Stimulated activated CD8-positive, alpha-beta memory T cell treated with anti-CD3 and anti-CD28 coated beads, Interleukin-15, amount 100 ng/mL, for 48 hours (primary cell): Measurements from ENCODE around the gene ITGA6.

Experiments
- DNase-seq, 2 donors: peaks; one replicate each; pipeline ENCODE4 v3.0.0-alpha.2; 2020; ENCODE audit warnings: low read depth in 2 of 2

The ITGA6 gene

GRCh38 chr2:172465417-172466334 is 38.3 kb downstream of the ITGA6 start:
- DNase-seq = peak; percentile 32 to 43

- DNase-seq = no peak
Measured at GRCh38 chr2:172467382-172467781, 40.0 kb downstream of the ITGA6 start.

GRCh38 chr2:172470958-172471922 is 43.9 kb downstream of the ITGA6 start:
- no peak for DNase-seq

GRCh38 chr2:172472446-172473033 is 45.2 kb downstream of the ITGA6 start:
- DNase-seq = no peak

GRCh38 chr2:172473167-172473566 is 45.8 kb downstream of the ITGA6 start:
- DNase-seq = no peak

- DNase-seq = no peak
Measured at GRCh38 chr2:172478353-172478752, 51.0 kb downstream of the ITGA6 start.

GRCh38 chr2:172480301-172481218 is 53.2 kb downstream of the ITGA6 start:
- no peak for DNase-seq

- DNase-seq = no peak
Measured at GRCh38 chr2:172481507-172482262, 54.3 kb downstream of the ITGA6 start.

- DNase-seq = no peak
Measured at GRCh38 chr2:172484253-172484652, 56.9 kb downstream of the ITGA6 start.

GRCh38 chr2:172484706-172485105 is 57.3 kb downstream of the ITGA6 start:
- DNase-seq = no peak

GRCh38 chr2:172488556-172488955 is 61.2 kb downstream of the ITGA6 start:
- no peak for DNase-seq

- DNase-seq = no peak
Measured at GRCh38 chr2:172489681-172490080, 62.3 kb downstream of the ITGA6 start.

GRCh38 chr2:172496160-172496608 is 68.8 kb downstream of the ITGA6 start:
- DNase-seq = no peak

GRCh38 chr2:172507199-172507598 is 79.8 kb downstream of the ITGA6 start:
- DNase-seq = no peak

GRCh38 chr2:172510088-172510487 is 82.7 kb downstream of the ITGA6 start:
- DNase-seq = no peak

GRCh38 chr2:172510548-172510947 is 83.2 kb downstream of the ITGA6 start:
- DNase-seq = no peak

- DNase-seq = no peak
Measured at GRCh38 chr2:172512810-172513523, 85.6 kb downstream of the ITGA6 start.

GRCh38 chr2:172513524-172513900 is 86.1 kb downstream of the ITGA6 start:
- no peak for DNase-seq

GRCh38 chr2:172513935-172514586 is 86.7 kb downstream of the ITGA6 start:
- no peak for DNase-seq
